NT2/D1 (cell line): ENCODE results near the gene ANGPTL2.
"Not testable (repeated sequence)": the region's sequence is repeated elsewhere in the genome, so short reads cannot be mapped to it uniquely, and the experiment has no call there.

ENCODE experiments used
- DNase-seq: peaks from one replicate; pipeline ENCODE4 v3.0.0-alpha.2; 2011; ENCODE audit warnings: low read depth, low spot score
- H3K27me3 ChIP-seq: 2 replicates; pipeline ENCODE4 v1.6.0; 2011; ENCODE audit warnings: mild to moderate bottlenecking; ENCODE audit not compliant: insufficient read length, insufficient read depth
- H3K36me3 ChIP-seq: 2 replicates; pipeline ENCODE4 v1.6.1; 2011; ENCODE audit warnings: mild to moderate bottlenecking, low read length, mixed read lengths; ENCODE audit not compliant: insufficient read depth, insufficient read length
- H3K4me1 ChIP-seq: 2 replicates; pipeline ENCODE4 v1.5.1; 2011; ENCODE audit not compliant: insufficient read depth, insufficient read length
- H3K4me3 ChIP-seq: 2 replicates; pipeline ENCODE4 v1.5.1; 2011; ENCODE audit warnings: low read depth; ENCODE audit not compliant: insufficient read length
- H3K9ac ChIP-seq: 2 replicates; pipeline ENCODE4 v1.6.0; 2011; ENCODE audit warnings: low read depth; ENCODE audit not compliant: insufficient read length
- H3K9me3 ChIP-seq: 2 replicates; pipeline ENCODE4 v1.5.1; 2011; ENCODE audit warnings: mild to moderate bottlenecking, low read length; ENCODE audit not compliant: insufficient read depth
- SUZ12 ChIP-seq: IDR thresholded peaks from 2 replicates; pipeline ENCODE4 v1.6.1; 2011; ENCODE audit not compliant: insufficient read length, insufficient read depth; ENCODE audit errors: extremely low read depth
- YY1 ChIP-seq: IDR thresholded peaks from 2 replicates; pipeline ENCODE4 v1.6.1; 2011; ENCODE audit not compliant: insufficient read length, insufficient read depth
- ZNF274 ChIP-seq: IDR thresholded peaks from 2 replicates; pipeline ENCODE4 v1.6.1; 2011; ENCODE audit warnings: mild to moderate bottlenecking, low read depth, low read length

The ANGPTL2 gene

GRCh38 chr9:127122176-127123063, at the start of gene ANGPTL2:
TSS of gene ANGPTL2 (minus strand) at chr9:127122635. CDS start at chr9:127108731, 13,904 bp downstream.
- Histone ChIP-seq H3K4me1 (peaks cover 13% of the 10 kb centered on the region), H3K4me3 (peak within 1 kb of the TSS; percentile 81), H3K27me3 (peaks cover 18% of the 10 kb centered on the region), H3K9ac (peak within 1 kb of the TSS; percentile 97), H3K36me3 (peaks cover 14% of the 10 kb centered on the region), H3K9me3 (no peaks in the 10 kb centered on the region)
- TF ChIP-seq SUZ12 (no peak), YY1 (no peak), ZNF274 (no peak)
- peak; percentile 73 for DNase-seq

- H3K4me1 ChIP-seq, H3K9me3 ChIP-seq, DNase-seq, H3K27me3 ChIP-seq, H3K36me3 ChIP-seq, H3K9ac ChIP-seq, H3K4me3 ChIP-seq: not testable (repeated sequence)
Observed at GRCh38 chr9:127171348-127171747, 48.9 kb upstream of the ANGPTL2 start.

GRCh38 chr9:127170652-127171051, 48.2 kb upstream of the ANGPTL2 start:
- peaks cover 3% of the 10 kb centered on the region for H3K4me1 ChIP-seq
- H3K36me3 ChIP-seq = no peaks in the 10 kb centered on the region
- no peaks in the 10 kb centered on the region for H3K27me3 ChIP-seq
- DNase-seq = no peak
- H3K9me3 ChIP-seq = no peaks in the 10 kb centered on the region
- no peak overlapping the region for H3K4me3 ChIP-seq
- TF ChIP-seq SUZ12 (no peak), ZNF274 (no peak), YY1 (no peak)
- H3K9ac ChIP-seq = no peak overlapping the region

GRCh38 chr9:127170103-127170502, 47.7 kb upstream of the ANGPTL2 start:
- no peak for DNase-seq
- Histone ChIP-seq H3K27me3 (no peaks in the 10 kb centered on the region), H3K4me1 (peaks cover 3% of the 10 kb centered on the region), H3K36me3 (no peaks in the 10 kb centered on the region), H3K9ac (no peak overlapping the region), H3K9me3 (no peaks in the 10 kb centered on the region), H3K4me3 (no peak overlapping the region)
- no peak for TF ChIP-seq SUZ12

- no peak for DNase-seq
- no peaks in the 10 kb centered on the region for H3K36me3 ChIP-seq
- H3K4me3 ChIP-seq = no peak overlapping the region
- no peak for TF ChIP-seq ZNF274
- no peak for TF ChIP-seq YY1
- no peak for TF ChIP-seq SUZ12
- peaks cover 3% of the 10 kb centered on the region for H3K4me1 ChIP-seq
- no peak overlapping the region for H3K9ac ChIP-seq
- H3K9me3 ChIP-seq = no peaks in the 10 kb centered on the region
- H3K27me3 ChIP-seq = no peaks in the 10 kb centered on the region
Observed at GRCh38 chr9:127169575-127169883, 47.1 kb upstream of the ANGPTL2 start.

- Histone ChIP-seq H3K9me3 (no peaks in the 10 kb centered on the region), H3K4me1 (peaks cover 3% of the 10 kb centered on the region), H3K9ac (no peak overlapping the region), H3K36me3 (no peaks in the 10 kb centered on the region), H3K4me3 (no peak overlapping the region), H3K27me3 (no peaks in the 10 kb centered on the region)
- TF ChIP-seq ZNF274 (no peak), SUZ12 (no peak), YY1 (no peak)
- DNase-seq = no peak
Observed at GRCh38 chr9:127168756-127169574, 46.5 kb upstream of the ANGPTL2 start.

- DNase-seq = no peak
Observed at GRCh38 chr9:127167560-127168326, 45.3 kb upstream of the ANGPTL2 start.

More at GRCh38 chr9:127167560-127168326, 45.3 kb upstream of the ANGPTL2 start:
- TF ChIP-seq SUZ12 (no peak), ZNF274 (no peak), YY1 (no peak)
- H3K36me3 ChIP-seq = no peaks in the 10 kb centered on the region
- no peak overlapping the region for H3K9ac ChIP-seq
- no peaks in the 10 kb centered on the region for H3K4me1 ChIP-seq
- H3K27me3 ChIP-seq = no peaks in the 10 kb centered on the region
- no peak overlapping the region for H3K4me3 ChIP-seq
- H3K9me3 ChIP-seq = no peaks in the 10 kb centered on the region
